Renal pelvis (tissue), 4 donors: ENCODE results near the gene KMO. TPM values are rescaled to one million over a fixed set of nuclear protein-coding genes. Genes with fewer than 3 reads are reported as not detected.

Experiments
- DNase-seq: peaks from one replicate; pipeline ENCODE4 v3.0.0-alpha.2; 2013
- polyA plus RNA-seq, 3 donors: library from polyadenylated mRNA; unstranded; fragments of 120-200 nt; gene quantifications; one replicate each; pipeline ENCODE4 v1.2.1, GENCODE V29; 2013; ENCODE audit not compliant: insufficient read length in 3 of 3

Gene KMO
- polyA plus RNA-seq, 3 donors, result 18.2 to 27.6 (median 21.3) TPM

DNA sequence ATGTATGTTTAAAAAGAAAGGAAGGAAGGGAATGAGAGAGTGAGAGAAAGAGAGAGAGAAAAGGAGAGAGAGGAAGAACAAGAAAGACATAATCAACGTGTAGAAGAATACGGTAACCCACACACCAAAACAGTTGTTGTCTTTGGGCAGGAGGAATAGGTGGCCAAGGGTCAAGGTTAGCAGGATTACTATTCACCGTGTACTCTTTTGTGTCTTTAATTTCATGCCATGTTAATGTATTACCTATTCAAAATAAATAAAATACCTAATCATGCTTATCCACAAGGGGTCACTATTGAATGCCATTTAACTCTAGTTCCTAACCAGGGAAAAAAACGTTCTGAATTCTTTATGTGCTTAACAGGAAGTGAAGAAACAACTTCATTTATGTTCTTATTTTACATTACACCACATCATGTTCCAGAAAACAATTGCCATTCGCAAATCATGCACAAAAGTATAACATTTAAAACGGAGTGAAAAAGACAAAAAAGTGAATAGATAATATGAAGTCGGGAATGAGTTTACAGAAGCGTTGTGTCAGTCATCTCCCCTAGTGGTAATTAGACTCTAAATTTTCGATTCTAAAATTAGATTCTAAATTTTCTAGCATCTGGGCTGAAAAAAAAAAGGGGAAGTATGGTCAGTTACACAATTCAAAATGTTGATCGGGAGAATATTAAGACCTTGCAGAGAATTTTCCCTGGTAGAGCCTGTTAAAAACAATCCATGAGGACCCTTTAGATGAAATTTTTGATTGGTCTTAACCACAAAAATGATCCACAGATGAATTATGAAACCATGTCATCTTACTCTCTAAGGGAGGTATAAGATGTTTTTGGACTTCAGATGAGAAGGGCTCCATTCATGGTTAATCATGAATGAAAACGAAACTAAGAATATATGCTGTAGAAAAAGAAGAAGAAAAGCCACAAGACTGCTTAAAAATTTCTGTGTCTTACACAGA is 700 bp upstream of the KMO start:
- DNase-seq, result peak; percentile 70

DNA sequence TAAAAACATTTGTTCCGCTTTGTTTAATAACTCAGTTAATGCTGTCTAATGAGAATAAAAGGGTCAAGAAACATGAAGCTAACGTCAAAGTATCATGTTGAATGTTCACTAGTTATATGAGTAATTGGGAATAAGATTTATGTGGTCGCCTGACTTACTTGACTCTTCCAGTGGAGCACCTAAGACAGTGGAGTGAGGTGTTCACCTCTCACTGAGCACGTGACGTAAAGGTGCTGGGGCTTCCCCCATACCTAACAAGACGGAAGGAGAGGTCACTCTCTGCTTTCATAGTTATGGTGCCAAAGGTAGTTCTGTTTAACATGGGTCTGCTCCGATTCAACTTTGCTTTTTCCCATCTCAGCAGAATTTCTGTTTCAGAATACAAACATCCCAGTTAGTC is 686 bp downstream of the KMO start:
- no peak for DNase-seq

DNA sequence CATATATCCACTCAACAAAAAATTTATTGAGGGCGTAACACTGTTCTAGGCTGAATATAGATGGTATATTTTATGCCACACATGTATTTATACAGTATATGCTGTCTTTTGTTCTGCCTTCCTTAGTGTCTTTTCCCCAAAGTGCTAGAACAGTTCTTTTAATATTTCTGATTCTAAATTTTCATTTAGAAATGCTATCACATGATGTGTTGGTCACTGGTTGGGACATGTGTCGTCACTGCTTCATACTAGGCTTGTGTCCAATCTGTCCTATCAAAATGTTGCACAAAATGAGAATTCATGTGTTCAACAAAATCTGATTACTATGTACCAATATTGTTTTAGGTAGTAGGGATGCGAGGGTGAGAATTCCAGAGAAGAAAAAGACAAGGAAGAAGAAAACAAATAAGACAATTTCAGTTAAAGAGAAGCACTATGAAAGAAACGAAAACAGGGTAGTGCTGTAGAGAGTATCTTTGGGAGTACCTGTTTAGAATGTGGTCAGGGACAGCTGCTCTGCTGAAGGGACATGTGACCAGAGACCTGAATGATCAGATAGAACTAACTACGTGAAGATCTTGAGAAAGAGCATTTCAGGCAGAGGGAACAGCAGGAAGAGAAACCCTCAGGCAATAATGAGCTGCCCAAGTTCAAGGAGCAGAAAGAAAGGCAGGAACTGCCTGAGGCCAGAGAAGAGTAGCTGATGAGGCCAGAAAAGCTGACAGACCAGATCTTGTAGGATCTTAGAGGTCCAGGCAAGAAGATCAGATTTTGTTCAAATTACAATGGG is 1.3 kb downstream of the KMO start:
- DNase-seq, result no peak

DNA sequence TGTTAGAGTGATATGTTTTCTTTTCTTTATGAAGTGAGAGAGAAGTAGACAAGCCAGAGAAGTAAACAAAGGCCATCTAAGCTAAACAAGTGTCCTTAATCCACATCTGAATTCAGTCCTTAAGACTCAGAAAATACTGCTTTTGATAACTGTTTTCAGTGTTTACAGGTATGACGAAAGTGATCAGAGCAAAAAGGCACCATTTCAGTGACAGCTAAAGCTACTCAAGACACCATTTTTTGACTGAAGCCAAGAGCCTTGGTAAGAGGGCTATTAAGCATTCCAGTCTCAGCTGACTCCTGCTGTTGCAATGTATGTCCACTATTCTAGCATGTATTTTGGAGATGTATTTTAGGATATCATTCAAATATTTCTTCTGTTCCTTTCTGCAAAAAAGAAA is 4.1 kb downstream of the KMO start:
- no peak for DNase-seq

DNA sequence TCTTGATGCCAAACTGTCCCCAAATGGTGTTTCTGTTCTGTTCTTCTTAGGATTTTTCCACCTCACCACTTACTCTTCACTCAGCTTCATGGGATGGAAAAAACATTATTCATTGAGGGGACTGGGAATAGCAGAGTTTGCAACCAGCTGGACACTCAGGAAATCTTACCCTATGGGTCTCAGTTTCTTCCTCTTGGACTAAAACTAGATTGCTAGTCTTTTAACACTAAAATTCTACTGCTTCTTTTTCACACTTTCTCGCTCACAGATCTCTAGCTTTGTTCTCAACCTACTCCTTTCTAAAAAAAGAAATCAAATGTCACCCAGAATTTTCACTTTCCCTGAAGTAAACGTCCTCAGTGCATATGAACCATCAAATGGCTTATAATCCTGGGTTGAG is 4.8 kb downstream of the KMO start:
- no peak for DNase-seq

DNA sequence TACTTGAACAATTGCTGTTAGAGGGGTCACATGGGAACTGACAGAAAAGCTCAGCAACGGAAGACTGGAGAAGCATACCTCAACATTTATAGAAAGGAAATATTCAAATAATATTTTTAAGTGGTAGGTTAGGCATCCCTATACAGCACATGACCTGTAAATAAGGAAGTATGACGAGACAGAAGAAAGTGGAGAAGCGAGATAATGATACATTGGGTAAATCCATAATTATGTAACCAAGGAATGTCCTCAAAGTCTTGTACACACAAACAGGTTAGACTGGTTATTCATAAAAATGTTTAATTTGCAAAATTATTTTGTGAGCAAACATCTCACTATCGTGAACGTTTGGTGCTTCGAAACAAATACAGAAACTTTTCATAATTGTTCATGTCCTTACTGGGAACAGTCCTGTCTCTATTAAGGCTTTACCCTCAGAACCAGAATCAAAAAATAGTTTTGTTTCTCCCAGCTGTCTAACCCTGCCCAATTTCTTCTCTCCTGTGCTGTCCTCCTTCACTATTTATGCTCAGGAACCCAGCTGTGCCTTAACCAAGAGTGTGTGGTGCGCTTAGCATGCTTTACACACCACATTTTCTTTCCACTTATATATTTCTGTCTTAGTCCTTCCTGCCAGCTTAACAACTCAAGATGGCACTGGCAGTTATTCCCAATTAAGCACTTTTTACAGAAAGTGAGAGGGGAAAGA is 10.2 kb downstream of the KMO start:
- DNase-seq, result no peak

DNA sequence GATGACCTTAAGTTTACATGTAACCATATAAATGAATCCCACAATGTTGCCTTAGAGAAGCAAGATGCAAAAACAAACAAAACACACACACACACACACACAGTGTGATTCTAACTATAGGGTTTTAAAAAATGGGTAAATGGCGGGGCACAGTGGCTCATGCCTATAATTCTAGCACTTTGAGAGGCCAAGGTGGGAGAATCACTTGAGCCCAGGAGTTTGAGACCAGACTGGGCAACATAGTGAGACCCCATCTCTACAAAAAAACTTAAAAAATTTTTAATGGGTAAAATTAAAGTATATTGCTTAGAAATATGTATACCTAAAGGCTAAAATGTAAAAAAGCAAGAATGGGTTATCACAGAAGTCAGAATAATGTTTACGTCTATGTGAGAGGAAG is 15.8 kb downstream of the KMO start:
- no peak for DNase-seq

DNA sequence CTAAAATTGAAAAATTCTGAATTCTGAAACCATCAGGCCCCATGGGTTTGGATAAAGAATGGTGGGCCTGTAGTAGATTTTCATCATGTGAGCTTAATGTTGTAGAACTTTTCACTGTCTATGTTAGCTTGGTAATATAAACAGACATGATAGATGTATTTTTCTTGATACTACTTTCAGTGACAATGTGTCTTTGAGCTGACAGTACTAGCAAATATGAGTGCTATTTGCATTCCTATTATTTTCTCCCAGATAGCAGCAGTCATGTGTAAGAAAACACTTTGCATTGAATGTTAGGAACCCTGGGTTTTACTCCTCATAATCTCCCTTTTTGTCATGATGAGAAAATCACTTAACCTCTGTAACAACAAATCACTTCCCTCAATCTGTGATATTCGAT is 18.1 kb downstream of the KMO start:
- no peak for DNase-seq

DNA sequence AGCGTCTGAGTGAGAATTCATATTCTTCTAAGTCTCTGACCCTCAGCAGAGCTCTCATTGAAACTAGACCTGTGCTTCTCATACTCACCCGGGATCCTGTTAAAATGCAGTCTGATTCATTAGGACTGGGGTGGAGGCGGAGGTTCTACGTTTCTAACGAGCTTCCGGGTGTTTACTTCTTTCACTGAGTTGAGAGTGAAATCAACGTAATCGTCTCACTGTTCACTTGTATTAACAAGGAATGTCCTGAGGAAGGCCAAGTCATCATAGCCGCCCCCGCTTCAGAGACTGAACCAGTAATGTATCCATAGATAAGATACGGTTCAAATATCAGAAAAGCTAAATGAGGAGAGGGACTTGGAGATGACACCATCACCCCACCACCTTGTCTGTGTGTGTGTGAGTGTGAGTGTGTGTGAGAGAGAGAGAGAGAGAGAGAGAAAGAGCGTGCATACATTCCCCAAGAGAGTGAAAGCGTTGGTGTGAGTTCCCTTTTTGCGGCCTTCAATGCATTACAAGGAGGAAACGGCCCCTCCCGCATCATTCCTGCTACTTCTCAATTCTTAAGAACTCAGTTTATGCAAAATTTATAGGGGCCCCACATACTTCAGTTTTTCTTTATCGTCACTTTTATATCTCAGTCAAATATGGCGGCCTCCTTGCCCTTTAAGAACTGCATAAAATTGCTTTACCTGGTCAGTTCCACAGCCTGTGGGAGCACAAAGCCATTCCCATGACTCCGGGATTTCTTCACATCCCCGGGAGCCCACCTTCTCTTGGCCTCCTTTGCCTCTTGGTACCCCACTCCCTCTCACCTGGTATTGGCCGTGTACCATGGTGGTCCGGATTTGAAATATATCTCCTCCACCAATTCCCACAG is 19.8 kb downstream of the KMO start:
- DNase-seq, result no peak

DNA sequence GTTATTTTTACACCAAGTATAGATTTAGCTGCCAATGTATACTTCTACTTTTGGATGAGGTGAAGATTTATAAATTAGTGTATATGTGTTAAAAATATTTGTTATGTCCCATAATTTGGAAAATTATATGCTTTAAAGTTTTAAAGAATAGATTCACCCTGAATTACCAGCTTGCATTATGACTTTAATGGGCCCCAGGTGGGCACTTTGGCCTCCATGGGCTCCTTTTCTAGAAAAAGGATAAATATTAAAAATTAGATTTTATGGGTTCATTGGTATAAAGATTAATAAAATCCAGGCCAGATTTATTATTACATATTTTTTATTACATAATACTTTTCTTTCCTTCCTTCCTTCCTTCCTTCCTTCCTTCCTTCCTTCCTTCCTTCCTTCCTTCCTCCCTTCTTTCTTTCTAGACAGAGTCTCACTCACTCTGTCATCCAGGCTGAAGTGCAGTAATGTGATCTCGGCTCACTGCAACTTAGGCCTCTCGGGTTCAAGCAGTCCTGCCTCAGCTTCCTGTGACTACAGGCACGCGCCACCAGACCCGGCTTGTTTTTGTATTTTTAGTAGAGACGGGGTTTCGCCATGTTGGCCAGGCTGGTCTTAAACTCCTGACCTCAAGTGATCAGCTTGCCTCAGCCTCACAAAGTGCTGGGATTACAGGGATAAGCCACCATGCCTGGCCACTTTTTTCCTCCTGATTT is 21.9 kb downstream of the KMO start:
- no peak for DNase-seq

DNA sequence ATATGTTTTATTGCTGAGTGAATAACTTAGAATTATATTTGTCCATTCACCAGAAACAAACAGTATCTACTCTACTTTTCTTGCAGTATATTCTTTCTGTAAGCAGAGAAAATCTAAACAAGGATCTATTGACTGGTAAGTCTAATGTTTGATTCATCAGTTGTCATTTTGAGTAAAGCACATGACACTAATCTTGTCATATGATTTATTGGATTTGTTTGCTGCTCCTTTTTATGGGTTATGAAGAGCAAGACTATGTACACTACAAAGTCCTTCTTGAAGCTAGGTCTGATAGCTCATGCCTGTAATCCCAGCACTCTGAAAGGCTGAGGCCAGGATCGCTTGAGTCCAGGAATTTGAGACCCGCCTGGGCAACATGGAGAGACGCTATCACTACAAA is 23.3 kb downstream of the KMO start:
- DNase-seq, result no peak

DNA sequence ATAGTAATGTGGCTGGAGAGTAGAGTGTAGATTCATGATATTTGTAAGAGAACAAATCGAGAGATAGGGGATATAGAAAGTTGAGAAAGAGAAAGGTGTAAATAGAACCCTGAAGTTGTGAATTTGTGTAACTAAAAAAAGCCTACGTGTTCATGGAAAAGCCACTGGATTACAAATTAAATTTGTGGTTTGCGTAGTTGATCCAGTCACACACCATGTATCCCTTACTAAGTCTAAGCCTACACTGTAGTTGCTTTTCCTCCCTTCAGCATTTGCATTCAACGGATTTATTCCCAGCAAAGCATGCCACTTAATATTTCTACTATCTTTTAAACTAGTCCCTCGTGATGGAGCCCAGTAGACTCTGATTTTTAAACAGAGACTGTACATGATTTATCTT is 24.9 kb downstream of the KMO start:
- no peak for DNase-seq

DNA sequence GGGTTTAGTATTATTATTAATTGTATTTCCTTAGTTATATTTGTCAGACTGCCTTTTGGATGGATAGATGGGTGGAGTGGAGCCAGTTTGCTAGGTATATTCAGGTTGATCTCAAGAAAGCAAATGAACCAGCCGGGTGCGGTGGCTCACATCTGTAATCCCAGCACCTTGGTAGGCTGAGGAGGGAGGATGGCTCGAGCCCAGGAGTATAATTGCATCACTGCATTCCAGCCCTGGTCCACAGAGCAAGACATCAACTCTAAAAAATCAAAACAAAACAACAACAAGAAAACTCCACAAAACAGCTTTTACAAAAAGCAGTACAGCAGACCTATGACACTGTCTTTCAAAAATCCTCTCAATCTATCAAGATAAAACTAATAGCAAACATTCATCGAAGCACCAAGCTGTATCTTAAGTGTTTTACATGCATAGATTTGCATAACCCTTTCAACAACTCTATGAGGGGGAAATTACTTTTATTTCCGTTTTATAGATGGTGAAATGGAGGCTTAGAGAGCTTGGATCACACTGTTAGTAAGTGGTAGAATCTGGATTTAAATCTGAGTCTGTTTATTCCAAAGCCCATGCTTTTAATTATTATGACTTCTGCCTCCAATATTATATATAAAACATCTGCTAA is 25.5 kb downstream of the KMO start:
- DNase-seq, result no peak

DNA sequence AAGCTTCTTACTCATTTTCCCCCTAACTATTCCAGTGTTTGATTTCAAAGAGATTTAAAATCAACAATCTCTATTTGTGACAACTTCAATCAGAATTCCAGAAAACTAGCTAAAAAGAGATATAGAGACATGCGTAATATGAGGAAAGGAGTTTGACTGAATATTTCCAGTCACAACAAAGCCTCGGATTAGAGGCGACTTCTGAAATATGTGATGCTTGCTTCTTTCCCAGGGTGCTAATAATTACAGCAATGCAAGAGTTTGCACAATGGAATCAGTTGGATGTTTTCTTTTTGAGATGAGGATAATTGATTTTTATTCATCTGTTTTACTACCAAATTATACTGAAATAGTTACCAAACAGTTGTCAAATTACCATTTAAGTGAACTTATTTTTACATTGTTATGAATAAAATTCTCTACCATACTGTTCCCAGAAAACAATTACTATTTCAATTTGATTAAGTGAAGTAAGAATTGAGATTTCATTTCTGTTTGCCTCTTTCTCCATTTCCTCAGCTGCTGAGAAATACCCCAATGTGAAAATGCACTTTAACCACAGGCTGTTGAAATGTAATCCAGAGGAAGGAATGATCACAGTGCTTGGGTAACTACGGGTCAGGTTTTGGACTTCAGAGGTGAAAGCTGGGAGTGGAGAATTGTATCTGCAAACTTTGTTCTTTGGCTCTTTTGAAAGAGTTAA is 28.1 kb downstream of the KMO start:
- no peak for DNase-seq

DNA sequence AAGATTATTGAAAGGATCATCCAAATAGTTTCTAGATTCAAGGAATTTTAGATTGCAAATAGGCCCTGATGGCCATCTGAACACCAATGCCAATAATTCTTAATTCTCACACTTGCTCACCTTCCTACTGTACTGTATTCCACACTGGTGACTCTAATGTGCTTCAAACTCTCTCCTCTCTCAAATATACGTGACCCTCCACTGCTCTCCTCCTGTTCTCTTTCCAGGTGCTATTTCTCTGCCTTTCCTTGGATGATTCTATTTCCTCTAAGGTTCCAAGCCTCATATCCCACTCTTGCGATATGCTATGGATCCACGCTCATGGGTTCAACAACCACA is 28.6 kb downstream of the KMO start:
- DNase-seq, result no peak

DNA sequence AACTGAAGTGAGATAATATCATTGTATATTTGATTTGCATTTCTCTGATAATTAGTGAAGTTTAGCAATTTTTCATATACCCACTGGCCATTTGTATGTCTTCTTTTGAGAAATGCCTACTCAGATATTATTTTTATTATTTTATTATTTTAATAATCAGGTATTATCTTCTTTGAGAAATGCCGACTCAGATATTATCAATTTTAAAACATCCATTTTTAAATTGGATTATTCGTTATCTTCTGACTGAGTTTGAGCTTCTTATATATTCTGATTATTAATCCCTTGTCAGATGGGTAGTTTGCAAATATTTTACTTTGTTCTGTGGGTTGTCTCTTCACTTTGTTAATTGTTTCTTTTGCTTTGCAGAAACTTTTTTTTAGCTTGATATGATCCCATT is 37.7 kb downstream of the KMO start:
- DNase-seq, result no peak

DNA sequence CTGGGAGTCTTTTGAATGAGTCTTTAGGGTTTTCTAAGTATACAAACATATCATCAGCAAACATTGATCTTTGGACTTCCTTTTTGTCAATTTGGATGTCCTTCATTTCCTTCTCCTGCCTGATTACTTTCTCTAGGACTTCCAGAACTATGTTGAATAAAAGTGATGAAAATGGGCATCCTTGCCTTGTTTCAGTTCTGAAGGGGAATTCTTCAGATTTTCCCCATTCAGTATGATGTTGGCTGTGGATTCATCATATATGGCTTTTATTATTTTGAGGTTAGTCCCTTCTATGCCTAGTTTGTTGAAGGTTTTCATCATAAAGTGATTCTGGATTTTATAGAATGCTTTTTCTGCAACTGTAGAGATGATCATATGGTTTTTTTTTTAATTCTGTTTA is 42.0 kb downstream of the KMO start:
- no peak for DNase-seq

DNA sequence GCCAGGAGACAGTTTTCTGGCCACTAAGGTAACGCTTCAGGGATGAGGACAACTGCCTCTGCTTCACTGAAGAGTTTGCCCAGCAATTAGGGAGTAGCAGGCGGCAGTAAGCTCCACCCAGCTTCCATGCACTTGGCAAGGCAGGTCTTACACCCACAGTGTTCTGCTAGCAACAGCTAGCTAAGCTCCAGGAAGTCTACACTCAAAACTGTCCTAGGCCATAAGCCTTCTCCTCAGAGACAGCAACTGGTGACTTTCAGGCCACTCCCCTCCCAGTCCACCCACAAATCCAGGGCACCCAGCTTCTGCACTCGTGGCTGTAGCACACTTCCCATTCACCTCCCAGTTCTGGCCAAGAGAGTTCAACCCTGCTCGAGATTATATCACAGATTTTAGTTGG is 47.3 kb downstream of the KMO start:
- no peak for DNase-seq

DNA sequence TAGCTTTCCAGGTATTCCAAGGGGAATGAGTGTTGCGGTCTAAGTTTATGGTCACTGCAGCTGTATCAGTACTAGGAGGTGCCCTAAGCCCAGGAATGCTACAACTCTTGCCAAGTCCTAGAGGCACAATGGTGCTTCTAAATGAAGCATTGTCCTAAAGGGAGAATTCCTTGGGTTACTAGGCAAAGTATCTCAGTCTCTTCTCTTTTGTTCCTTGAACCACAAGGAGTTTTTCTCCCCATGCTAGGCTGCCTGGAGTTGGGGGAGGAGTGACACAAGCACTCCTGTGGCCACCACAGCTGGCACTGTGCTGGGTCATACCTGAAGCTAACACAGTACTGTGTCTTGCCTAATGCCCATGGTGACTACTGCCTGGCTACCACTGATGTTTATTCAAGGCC is 50.7 kb downstream of the KMO start:
- DNase-seq, result no peak
